Astrocyte of the cerebellum (primary cell): ENCODE measurements around the gene MAP2K2.

ENCODE experiments used
- DNase-seq: peaks from one replicate; pipeline ENCODE4 v3.0.0-alpha.2; 2011; ENCODE audit warnings: low read depth
- H3K4me3 ChIP-seq: 2 replicates; pipeline ENCODE4 v1.5.1; 2011; ENCODE audit warnings: mild to moderate bottlenecking, low read depth, low read length, moderate library complexity
- CTCF ChIP-seq: IDR thresholded peaks from 2 replicates; pipeline ENCODE4 v1.5.1; 2012; ENCODE audit warnings: low read length, low read depth, moderate library complexity, mild to moderate bottlenecking; ENCODE audit errors: missing control alignments
- in situ Hi-C: cut with HindIII; loops from 2 replicates; pipeline ENCODE4 v1.10.0; 2017; ENCODE audit warnings: low sequenced_read_pairs

MAP2K2 gene

GRCh38 chr19:4049432-4049831, 74.5 kb downstream of the MAP2K2 start:
- in situ Hi-C loops, result no loop called here
- DNase-seq, result no peak
- no peak for TF ChIP-seq CTCF
- no peak overlapping the region for H3K4me3 ChIP-seq

- no peak overlapping the region for H3K4me3 ChIP-seq
- in situ Hi-C loops, result no loop called here
- DNase-seq, result no peak
- TF ChIP-seq CTCF, result no peak
These were observed 76.8 kb downstream of the MAP2K2 start for GRCh38 chr19:4046946-4047683.

- no peak overlapping the region for H3K4me3 ChIP-seq
- in situ Hi-C loops, result no loop called here
- TF ChIP-seq CTCF, result no peak
- DNase-seq, result no peak
These were observed 77.6 kb downstream of the MAP2K2 start for GRCh38 chr19:4046362-4046691.

DNA sequence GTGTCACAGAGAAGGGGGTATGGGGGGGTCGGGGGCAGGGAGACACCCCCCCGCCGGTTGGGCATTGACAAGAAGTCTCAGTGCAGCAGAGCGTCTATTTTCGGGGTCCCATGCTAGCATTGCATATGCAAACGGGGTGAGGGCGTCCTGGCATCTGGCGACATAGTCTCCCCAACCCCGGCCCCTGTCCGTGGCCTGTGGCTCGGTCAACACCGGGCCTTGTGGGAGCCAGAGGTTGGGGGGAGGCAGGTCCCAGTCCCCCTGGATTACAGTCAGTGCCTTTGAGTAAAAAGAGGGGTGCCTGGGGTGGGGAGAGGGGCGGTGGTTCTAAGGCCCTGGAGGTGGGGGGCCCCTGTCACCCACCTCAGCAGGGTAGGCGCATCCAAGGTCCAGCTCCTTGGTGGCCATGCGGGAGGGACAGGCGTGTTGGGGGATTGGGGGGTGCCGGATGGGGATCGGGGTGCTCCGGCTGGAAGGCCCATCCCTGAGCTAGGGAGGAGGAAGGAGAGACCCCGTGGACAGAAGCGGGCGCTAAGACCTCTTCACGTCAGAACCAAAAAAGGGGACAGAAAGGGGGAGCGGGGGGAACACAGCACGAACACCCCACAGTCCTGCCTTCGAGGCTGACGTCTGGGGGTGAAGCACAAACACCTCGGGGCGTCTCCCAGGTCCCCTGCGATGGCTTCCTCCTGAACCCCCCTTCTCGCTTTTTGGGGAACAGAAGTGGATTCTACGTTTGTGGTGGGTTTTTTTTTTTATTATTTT, 78.1 kb downstream of the MAP2K2 start:
- DNase-seq, result no peak
- no peak overlapping the region for H3K4me3 ChIP-seq
- in situ Hi-C loops, result no loop called here
- no peak for TF ChIP-seq CTCF

DNA sequence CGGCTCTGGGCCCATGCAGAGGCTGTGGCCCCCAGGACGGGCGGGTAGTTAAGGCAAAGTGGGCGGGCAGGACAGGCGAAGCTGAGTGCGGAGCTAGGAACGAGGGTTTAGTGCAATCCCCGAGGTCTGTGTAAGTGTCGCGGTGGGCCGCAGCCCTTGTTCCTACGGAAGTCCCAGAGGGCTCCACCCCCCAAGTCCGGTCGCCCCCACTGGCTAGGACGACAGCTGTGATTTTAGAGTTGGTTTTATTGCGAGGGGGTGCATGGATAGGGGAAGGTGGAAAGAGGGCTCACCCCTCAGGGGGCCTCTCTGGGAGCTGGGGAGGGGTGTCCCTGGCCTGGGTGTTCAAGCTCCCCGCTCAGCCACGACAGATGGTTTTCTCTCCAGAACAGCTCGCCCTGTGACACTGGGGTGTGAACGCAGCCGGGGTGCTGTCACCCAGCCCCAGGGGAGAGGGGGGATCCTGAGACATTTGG, 78.9 kb downstream of the MAP2K2 start:
- H3K4me3 ChIP-seq, result no peak overlapping the region
- no peak for TF ChIP-seq CTCF
- DNase-seq, result no peak
- in situ Hi-C loops, result no loop called here

- no peak overlapping the region for H3K4me3 ChIP-seq
- in situ Hi-C loops, result no loop called here
- no peak for DNase-seq
- TF ChIP-seq CTCF, result no peak
These were observed 79.8 kb downstream of the MAP2K2 start for GRCh38 chr19:4043966-4044715.
